Measurements from ENCODE around the gene GET3.
"Not testable (repeated sequence)": the region's sequence is repeated elsewhere in the genome, so short reads cannot be mapped to it uniquely, and the experiment has no call there.

The GET3 gene

GRCh38 chr19:12796146-12797071 is 59.1 kb downstream of the GET3 start:
- Mint-ChIP-seq H3K9me3 (no peaks in the 10 kb centered on the region), H3K4me1 (peaks cover 40% of the 10 kb centered on the region), H3K4me3 (no peak overlapping the region), H3K27ac (no peak overlapping the region), H3K36me3 (ENCODE audit: low read depth) (peaks cover 31% of the 10 kb centered on the region), H3K27me3 (ENCODE audit: low read depth, poor library complexity) (no peaks in the 10 kb centered on the region)
- peak; percentile 82 for DNase-seq
- peak; percentile 94 for TF ChIP-seq CTCF (IDR thresholded peaks at IDR 0.05)

- no peak for TF ChIP-seq CTCF (IDR thresholded peaks at IDR 0.05)
- H3K27ac Mint-ChIP-seq, result no peak overlapping the region
- H3K4me3 Mint-ChIP-seq, result no peak overlapping the region
These were observed 59.9 kb downstream of the GET3 start for GRCh38 chr19:12797141-12797587.

GRCh38 chr19:12797607-12798006 is 60.3 kb downstream of the GET3 start:
- DNase-seq; H3K9me3 Mint-ChIP-seq; H3K4me3 Mint-ChIP-seq; H3K27me3 Mint-ChIP-seq (ENCODE audit: low read depth, poor library complexity): not testable (repeated sequence)
- H3K27ac Mint-ChIP-seq, result peak overlapping the region; percentile 72
- H3K4me1 Mint-ChIP-seq, result peaks cover 46% of the 10 kb centered on the region
- H3K36me3 Mint-ChIP-seq (ENCODE audit: low read depth), result peaks cover 31% of the 10 kb centered on the region

More at GRCh38 chr19:12797141-12797587, 59.9 kb downstream of the GET3 start:
- Mint-ChIP-seq H3K27me3 (ENCODE audit: low read depth, poor library complexity) (no peaks in the 10 kb centered on the region), H3K4me1 (peaks cover 42% of the 10 kb centered on the region), H3K36me3 (ENCODE audit: low read depth) (peaks cover 31% of the 10 kb centered on the region), H3K9me3 (no peaks in the 10 kb centered on the region)
- DNase-seq, result no peak

Data from nephron progenitor cell (in vitro differentiated cells).